Motor neuron (in vitro differentiated cells): Measurements from ENCODE around the gene ADAMTS15. TPM values are rescaled to one million over a fixed set of nuclear protein-coding genes. Genes with fewer than 3 reads are reported as not detected.

Source experiments
- ATAC-seq, 8 experiments: fragments of 200-7000 bp; cut with Tn5 transposase; replicated peaks in 6 of 8; 2 replicates each; pipeline ENCODE4 v1.8.0; 2021; ENCODE audit warnings: mild to moderate bottlenecking in 8 of 8, moderate library complexity in 8 of 8
- H3K27ac ChIP-seq, 2 donors: fragments of 250-450 bp; sonication (Bioruptor Pico); 2 replicates each; pipeline ENCODE4 v1.9.0; 2021; ENCODE audit warnings: antibody characterized with exemption in 2 of 2, mild to moderate bottlenecking in 2 of 2, moderate library complexity in 1 of 2
- H3K4me1 ChIP-seq, 2 donors: fragments of 250-450 bp; sonication (Bioruptor Pico); replicated peaks in 1 of 2; 2 replicates each; pipeline ENCODE4 v1.6.1; 2021; ENCODE audit warnings: antibody characterized with exemption in 2 of 2, mild to moderate bottlenecking in 2 of 2, moderate library complexity in 1 of 2
- H3K4me3 ChIP-seq, 5 donors: fragments of 250-450 bp; sonication (Bioruptor Pico); 2 replicates each; pipeline ENCODE4 v1.9.0; 2021; ENCODE audit warnings: antibody characterized with exemption in 5 of 5, mild to moderate bottlenecking in 5 of 5, moderate library complexity in 4 of 5
- WGBS, 10 experiments: fragments of 450-650 bp; shearing (Covaris generic); methylation state at CpG; one replicate each; pipeline ENCODE4 v1.0.0; 2022; 5-methylcytosine and 5-hydroxymethylcytosine counted together
- in situ Hi-C, 9 experiments: fragments of 400-800 bp; cut with MboI; loops; one replicate each; pipeline ENCODE4 v1.15.0; 2021; ENCODE audit warnings: low sequenced_read_pairs in 9 of 9, low pct_unique_long_range_greater_than_20kb in 2 of 9; ENCODE audit not compliant: unreplicated experiment in 9 of 9
- total RNA-seq, 8 experiments: library from RNA; unstranded; fragments of 300-600 nt; gene quantifications; 2 replicates each; pipeline versions ENCODE4 v1.2.3 to v1.2.4, GENCODE V29; 2022

ADAMTS15 gene
- total RNA-seq: 10 to 100 TPM in 1 of 8 experiments, 1 to 10 TPM in 3, under 1 TPM in 4; 0.52 to 55.3 (median 1.1) TPM

GRCh38 chr11:130448416-130449309 is at the start of gene ADAMTS15:
Gene ADAMTS15, plus strand, starts transcription at chr11:130448645. Its CDS starts 329 bp downstream, at chr11:130448974.
- in situ Hi-C loops: loop anchor here in 7 of 9 experiments (10.0 to 25.0 kb wide), 4 partner anchors 214 to 416 kb away; no protein-coding TSS in a partner anchor
- ATAC-seq: peak; percentile 85 to 91 (median 88)
- Histone ChIP-seq H3K27ac (no peak within 1 kb of the TSS), H3K4me3 (peak within 1 kb of the TSS; percentile 38 to 54 (median 44)), H3K4me1 (peaks cover 2 to 6% of the 10 kb centered on the region in 2 donors)
- WGBS, 10 experiments: 0 to 2% (median 1%) methylated on average over 6 to 22 of the region's 75 CpGs; no CpG with 5 or more reads in 2 of the 10 experiments

- WGBS, 10 experiments: 55 to 100% (median 80%) methylated on average over 1 to 2 of the region's 2 CpGs; no CpG with 5 or more reads in 1 of the 10 experiments
- no peak overlapping the region for H3K4me3 ChIP-seq
- ATAC-seq: no peak
- H3K4me1 ChIP-seq: peaks cover 0 to 10% of the 10 kb centered on the region in 2 donors
- no peak overlapping the region for H3K27ac ChIP-seq
- in situ Hi-C loops: no loop called here
Observed at GRCh38 chr11:130399196-130399595, 49.2 kb upstream of the ADAMTS15 start.

- WGBS, 10 experiments: 2 to 100% (median 84%) methylated on average over 2 to 10 of the region's 13 CpGs; no CpG with 5 or more reads in 1 of the 10 experiments
- peaks cover 0 to 4% of the 10 kb centered on the region in 2 donors for H3K4me1 ChIP-seq
- H3K27ac ChIP-seq: no peak overlapping the region
- peak in 2 of 8 experiments; percentile 19 to 41 for ATAC-seq
- in situ Hi-C loops: loop anchor here in 3 of 9 experiments (25.0 kb wide), 1 partner anchor 189 kb away; no protein-coding TSS in a partner anchor
- no peak overlapping the region for H3K4me3 ChIP-seq
Observed at GRCh38 chr11:130400781-130401483, 47.5 kb upstream of the ADAMTS15 start.

- in situ Hi-C loops: loop anchor here in 3 of 9 experiments (25.0 kb wide), 1 partner anchor 190 kb away; no protein-coding TSS in a partner anchor
- ATAC-seq: no peak
- no peak overlapping the region for H3K27ac ChIP-seq
- WGBS, 10 experiments: 40 to 100% (median 71%) methylated on average over 1 to 2 of the region's 2 CpGs; no CpG with 5 or more reads in 4 of the 10 experiments
- peaks cover 0 to 4% of the 10 kb centered on the region in 2 donors for H3K4me1 ChIP-seq
- no peak overlapping the region for H3K4me3 ChIP-seq
Observed at GRCh38 chr11:130402570-130402969, 45.9 kb upstream of the ADAMTS15 start.

- Histone ChIP-seq H3K27ac (no peak overlapping the region), H3K4me3 (no peak overlapping the region), H3K4me1 (peaks cover 0 to 4% of the 10 kb centered on the region in 2 donors)
- in situ Hi-C loops: loop anchor here in 3 of 9 experiments (25.0 kb wide), 1 partner anchor 191 kb away; no protein-coding TSS in a partner anchor
- peak in 7 of 8 experiments; percentile 59 to 93 (median 69) for ATAC-seq
- WGBS, 10 experiments: 3 to 79% (median 39%) methylated on average over 1 to 8 of the region's 11 CpGs; no CpG with 5 or more reads in 2 of the 10 experiments
Observed at GRCh38 chr11:130403271-130403804, 45.1 kb upstream of the ADAMTS15 start.

- H3K4me1 ChIP-seq: peaks cover 0 to 4% of the 10 kb centered on the region in 2 donors
- H3K27ac ChIP-seq: no peak overlapping the region
- 33 to 100% (median 45%) methylated on average over 1 to 3 of the region's 3 CpGs; no CpG with 5 or more reads in 3 of the 10 experiments for WGBS, 10 experiments
- ATAC-seq: no peak
- in situ Hi-C loops: loop anchor here in 3 of 9 experiments (25.0 kb wide), 1 partner anchor 192 kb away; no protein-coding TSS in a partner anchor
- H3K4me3 ChIP-seq: no peak overlapping the region
Observed at GRCh38 chr11:130403967-130404366, 44.5 kb upstream of the ADAMTS15 start.

- ATAC-seq: peak in 1 of 8 experiments; percentile 50
- 20 to 100% (median 55%) methylated on average over 1 to 4 of the region's 5 CpGs; no CpG with 5 or more reads in 3 of the 10 experiments for WGBS, 10 experiments
- in situ Hi-C loops: loop anchor here in 3 of 9 experiments (25.0 kb wide), 1 partner anchor 192 kb away; no protein-coding TSS in a partner anchor
- Histone ChIP-seq H3K4me1 (peaks cover 0 to 4% of the 10 kb centered on the region in 2 donors), H3K27ac (no peak overlapping the region), H3K4me3 (no peak overlapping the region)
Observed at GRCh38 chr11:130404727-130405126, 43.7 kb upstream of the ADAMTS15 start.

GRCh38 chr11:130405428-130405827 is 43.0 kb upstream of the ADAMTS15 start:
- WGBS, 10 experiments: 96 to 100% (median 100%) methylated on average over 1 to 4 of the region's 11 CpGs; no CpG with 5 or more reads in 6 of the 10 experiments
- in situ Hi-C loops: loop anchor here in 3 of 9 experiments (25.0 kb wide), 1 partner anchor 193 kb away; no protein-coding TSS in a partner anchor
- no peak overlapping the region for H3K4me3 ChIP-seq
- H3K27ac ChIP-seq: no peak overlapping the region
- ATAC-seq: no peak
- H3K4me1 ChIP-seq: peaks cover 0 to 4% of the 10 kb centered on the region in 2 donors

- no peak overlapping the region for H3K4me3 ChIP-seq
- peak in 4 of 8 experiments; percentile 45 to 80 (median 56) for ATAC-seq
- peaks cover 0 to 4% of the 10 kb centered on the region in 2 donors for H3K4me1 ChIP-seq
- in situ Hi-C loops: loop anchor here in 3 of 9 experiments (25.0 kb wide), 1 partner anchor 196 kb away; no protein-coding TSS in a partner anchor
- no peak overlapping the region for H3K27ac ChIP-seq
- 0 to 85% (median 11%) methylated on average over 1 to 7 of the region's 7 CpGs; no CpG with 5 or more reads in 2 of the 10 experiments for WGBS, 10 experiments
Observed at GRCh38 chr11:130407978-130408377, 40.5 kb upstream of the ADAMTS15 start.

GRCh38 chr11:130408401-130408890 is 40.0 kb upstream of the ADAMTS15 start:
- in situ Hi-C loops: loop anchor here in 3 of 9 experiments (25.0 kb wide), 1 partner anchor 196 kb away; no protein-coding TSS in a partner anchor
- H3K4me3 ChIP-seq: no peak overlapping the region
- peaks cover under 1 to 3% of the 10 kb centered on the region in 2 donors for H3K4me1 ChIP-seq
- 60 to 88% (median 76%) methylated on average over 1 to 5 of the region's 18 CpGs; no CpG with 5 or more reads in 4 of the 10 experiments for WGBS, 10 experiments
- no peak overlapping the region for H3K27ac ChIP-seq
- ATAC-seq: no peak

- in situ Hi-C loops: loop anchor here in 3 of 9 experiments (25.0 kb wide), 1 partner anchor 197 kb away; no protein-coding TSS in a partner anchor
- Histone ChIP-seq H3K4me3 (no peak overlapping the region), H3K4me1 (peaks cover 0 to 6% of the 10 kb centered on the region in 2 donors), H3K27ac (no peak overlapping the region)
- 70 to 100% (median 86%) methylated on average over 1 to 7 of the region's 8 CpGs; no CpG with 5 or more reads in 2 of the 10 experiments for WGBS, 10 experiments
- no peak for ATAC-seq
Observed at GRCh38 chr11:130408901-130409300, 39.5 kb upstream of the ADAMTS15 start.
